Endothelial cell (in vitro differentiated cells): ENCODE data around the gene AKAP6. TPM values are rescaled to one million over a fixed set of nuclear protein-coding genes. Genes with fewer than 3 reads are reported as not detected.

Experiments
- DNase-seq: peaks from one replicate; pipeline ENCODE4 v3.0.0; 2021; ENCODE audit warnings: low spot score
- H3K27ac Mint-ChIP-seq: one replicate; pipeline ENCODE4 v1.8.0; 2021; ENCODE audit warnings: mixed read lengths, inconsistent platforms; ENCODE audit not compliant: unreplicated experiment
- H3K27me3 Mint-ChIP-seq: one replicate; pipeline ENCODE4 v1.8.0; 2021; ENCODE audit warnings: mild to moderate bottlenecking, moderate library complexity, mixed read lengths, inconsistent platforms; ENCODE audit not compliant: unreplicated experiment
- H3K36me3 Mint-ChIP-seq: one replicate; pipeline ENCODE4 v1.8.0; 2021; ENCODE audit warnings: mild to moderate bottlenecking, low read depth, mixed read lengths, inconsistent platforms; ENCODE audit not compliant: unreplicated experiment
- H3K4me1 Mint-ChIP-seq: one replicate; pipeline ENCODE4 v1.8.0; 2021; ENCODE audit warnings: mild to moderate bottlenecking, mixed read lengths, inconsistent platforms; ENCODE audit not compliant: unreplicated experiment
- H3K4me3 Mint-ChIP-seq: one replicate; pipeline ENCODE4 v1.8.0; 2021; ENCODE audit warnings: mild to moderate bottlenecking, mixed read lengths, inconsistent platforms; ENCODE audit not compliant: unreplicated experiment
- H3K9me3 Mint-ChIP-seq: one replicate; pipeline ENCODE4 v1.8.0; 2021; ENCODE audit warnings: mixed read lengths, inconsistent platforms; ENCODE audit not compliant: unreplicated experiment
- CTCF ChIP-seq: fragments of 200-600 bp; sonication (generic); IDR thresholded peaks from one replicate; pipeline ENCODE4 v1.5.0; 2021; ENCODE audit warnings: antibody characterized with exemption; ENCODE audit not compliant: unreplicated experiment
- long read RNA-seq: library from polyadenylated mRNA; unstranded; transcript quantifications from one replicate; pipeline ENCODE4 v2.0.0, GENCODE V29; 2020; ENCODE audit not compliant: unreplicated experiment
- total RNA-seq: library from RNA; stranded (reverse); fragmentation: NEBNext Ultra II Directional; extraction: Animal tissue kit (Norgen Biotek cat#: 25700); gene quantifications from one replicate; pipeline ENCODE4 v1.2.1, GENCODE V29; 2021; ENCODE audit not compliant: unreplicated experiment

AKAP6 gene, protein sequence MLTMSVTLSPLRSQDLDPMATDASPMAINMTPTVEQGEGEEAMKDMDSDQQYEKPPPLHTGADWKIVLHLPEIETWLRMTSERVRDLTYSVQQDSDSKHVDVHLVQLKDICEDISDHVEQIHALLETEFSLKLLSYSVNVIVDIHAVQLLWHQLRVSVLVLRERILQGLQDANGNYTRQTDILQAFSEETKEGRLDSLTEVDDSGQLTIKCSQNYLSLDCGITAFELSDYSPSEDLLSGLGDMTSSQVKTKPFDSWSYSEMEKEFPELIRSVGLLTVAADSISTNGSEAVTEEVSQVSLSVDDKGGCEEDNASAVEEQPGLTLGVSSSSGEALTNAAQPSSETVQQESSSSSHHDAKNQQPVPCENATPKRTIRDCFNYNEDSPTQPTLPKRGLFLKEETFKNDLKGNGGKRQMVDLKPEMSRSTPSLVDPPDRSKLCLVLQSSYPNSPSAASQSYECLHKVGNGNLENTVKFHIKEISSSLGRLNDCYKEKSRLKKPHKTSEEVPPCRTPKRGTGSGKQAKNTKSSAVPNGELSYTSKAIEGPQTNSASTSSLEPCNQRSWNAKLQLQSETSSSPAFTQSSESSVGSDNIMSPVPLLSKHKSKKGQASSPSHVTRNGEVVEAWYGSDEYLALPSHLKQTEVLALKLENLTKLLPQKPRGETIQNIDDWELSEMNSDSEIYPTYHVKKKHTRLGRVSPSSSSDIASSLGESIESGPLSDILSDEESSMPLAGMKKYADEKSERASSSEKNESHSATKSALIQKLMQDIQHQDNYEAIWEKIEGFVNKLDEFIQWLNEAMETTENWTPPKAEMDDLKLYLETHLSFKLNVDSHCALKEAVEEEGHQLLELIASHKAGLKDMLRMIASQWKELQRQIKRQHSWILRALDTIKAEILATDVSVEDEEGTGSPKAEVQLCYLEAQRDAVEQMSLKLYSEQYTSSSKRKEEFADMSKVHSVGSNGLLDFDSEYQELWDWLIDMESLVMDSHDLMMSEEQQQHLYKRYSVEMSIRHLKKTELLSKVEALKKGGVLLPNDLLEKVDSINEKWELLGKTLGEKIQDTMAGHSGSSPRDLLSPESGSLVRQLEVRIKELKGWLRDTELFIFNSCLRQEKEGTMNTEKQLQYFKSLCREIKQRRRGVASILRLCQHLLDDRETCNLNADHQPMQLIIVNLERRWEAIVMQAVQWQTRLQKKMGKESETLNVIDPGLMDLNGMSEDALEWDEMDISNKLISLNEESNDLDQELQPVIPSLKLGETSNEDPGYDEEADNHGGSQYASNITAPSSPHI (N-terminal part only)
- 4.4 TPM for total RNA-seq
- long read RNA-seq, partial matches to known transcripts, result 0 of 1 reads
- long read RNA-seq, other reads (novel, unspliced or antisense), result 1 of 1 reads

- TF ChIP-seq CTCF, result no peak
- Mint-ChIP-seq H3K4me3 (no peak within 1 kb of the TSS), H3K27ac (no peak within 1 kb of the TSS), H3K4me1 (no peaks in the 10 kb centered on the region), H3K36me3 (no peaks in the 10 kb centered on the region), H3K27me3 (no peaks in the 10 kb centered on the region), H3K9me3 (no peaks in the 10 kb centered on the region)
- DNase-seq, result no peak
These were observed at the start of gene AKAP6 for GRCh38 chr14:32329146-32329545. TSS of gene AKAP6 (plus strand) at chr14:32329298. CDS start at chr14:32433494, 104,196 bp downstream.

- Mint-ChIP-seq H3K36me3 (peaks cover 4% of the 10 kb centered on the region), H3K4me3 (no peak overlapping the region), H3K27ac (no peak overlapping the region), H3K9me3 (no peaks in the 10 kb centered on the region), H3K27me3 (peaks cover 2% of the 10 kb centered on the region), H3K4me1 (no peaks in the 10 kb centered on the region)
- no peak for TF ChIP-seq CTCF
- DNase-seq, result no peak
These were observed 42.5 kb upstream of the AKAP6 start for GRCh38 chr14:32286602-32287001.

DNA sequence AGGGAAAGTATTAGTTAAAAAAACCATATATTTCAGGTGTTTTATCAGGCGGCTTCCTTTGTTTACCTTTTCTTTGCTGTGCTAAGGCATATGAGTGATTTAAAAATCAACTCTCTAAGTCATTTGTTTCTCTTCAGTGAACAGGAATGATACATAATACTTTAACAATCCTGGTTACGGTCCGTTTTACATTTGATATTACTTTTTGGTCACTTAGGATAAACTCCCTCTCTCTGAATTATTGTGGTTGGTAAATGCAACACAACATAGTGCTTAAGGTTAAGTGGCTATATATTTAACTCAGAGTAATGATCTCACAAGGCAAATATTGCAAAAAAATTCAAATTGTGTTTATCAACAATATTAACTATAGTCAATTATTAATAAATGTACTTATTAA is 32.7 kb upstream of the AKAP6 start:
- Mint-ChIP-seq H3K9me3 (no peaks in the 10 kb centered on the region), H3K36me3 (no peaks in the 10 kb centered on the region)
- no peak for TF ChIP-seq CTCF

GRCh38 chr14:32298346-32298745 is 30.8 kb upstream of the AKAP6 start:
- no peak overlapping the region for H3K4me3 Mint-ChIP-seq
- H3K27ac Mint-ChIP-seq, result no peak overlapping the region
- H3K27me3 Mint-ChIP-seq, result no peaks in the 10 kb centered on the region
- DNase-seq, result no peak
- no peaks in the 10 kb centered on the region for H3K9me3 Mint-ChIP-seq
- H3K4me1 Mint-ChIP-seq, result no peaks in the 10 kb centered on the region
- H3K36me3 Mint-ChIP-seq, result no peaks in the 10 kb centered on the region
- no peak for TF ChIP-seq CTCF

More for the DNA sequence above, 32.7 kb upstream of the AKAP6 start:
- DNase-seq, result no peak
- Mint-ChIP-seq H3K4me3 (no peak overlapping the region), H3K27ac (no peak overlapping the region), H3K27me3 (no peaks in the 10 kb centered on the region), H3K4me1 (no peaks in the 10 kb centered on the region)
